CD8-positive, alpha-beta memory T cell (primary cell): ENCODE results near the gene OR4K13. TPM values are rescaled to one million over a fixed set of nuclear protein-coding genes. Genes with fewer than 3 reads are reported as not detected.

ENCODE experiments used
- CTCF ChIA-PET: fragments of 350-600 bp; sonication (Branson Sonifier 250); formaldehyde crosslinking; loops from one replicate; lab custom pipeline; 2021; ENCODE audit warnings: antibody characterized with exemption; lab: Charles Lee
- POLR2A ChIA-PET: fragments of 350-600 bp; sonication (Branson Sonifier 250); formaldehyde crosslinking; loops from one replicate; lab custom pipeline; 2021; ENCODE audit warnings: antibody characterized with exemption; lab: Charles Lee
- DNase-seq, 5 donors: peaks; one replicate each; pipeline versions ENCODE4 v3.0.0 to v3.0.0-alpha.2; 2020 to 2022; ENCODE audit warnings: mixed read lengths in 1 of 5
- H3K27ac ChIP-seq: one replicate; pipeline ENCODE4 v1.7.0; 2013; ENCODE audit warnings: low read depth, mild to moderate bottlenecking, low read length, moderate library complexity
- H3K27me3 ChIP-seq: 2 replicates; pipeline ENCODE4 v1.7.0; 2013; ENCODE audit warnings: low read length, mild to moderate bottlenecking; ENCODE audit not compliant: insufficient read depth, poor library complexity, severe bottlenecking
- H3K36me3 ChIP-seq: 2 replicates; pipeline ENCODE4 v1.7.0; 2013; ENCODE audit warnings: mild to moderate bottlenecking, low read length, moderate library complexity; ENCODE audit not compliant: insufficient read depth
- H3K4me1 ChIP-seq: 2 replicates; pipeline ENCODE4 v1.7.0; 2013; ENCODE audit warnings: mild to moderate bottlenecking, low read length, moderate library complexity; ENCODE audit not compliant: insufficient read depth
- H3K4me3 ChIP-seq: 2 replicates; pipeline ENCODE4 v1.7.0; 2013; ENCODE audit warnings: mild to moderate bottlenecking, low read length
- H3K9me3 ChIP-seq: 2 replicates; pipeline ENCODE4 v1.7.0; 2013; ENCODE audit warnings: mild to moderate bottlenecking, low read length
- H3K27ac Mint-ChIP-seq, 8 donors: one replicate each; pipeline ENCODE4 v1.8.0; 2020 to 2021; ENCODE audit warnings: mixed read lengths in 8 of 8, mild to moderate bottlenecking in 6 of 8, inconsistent platforms in 3 of 8, moderate library complexity in 3 of 8
- H3K27me3 Mint-ChIP-seq, 2 donors: one replicate each; pipeline ENCODE4 v1.8.0; 2020 to 2021; ENCODE audit warnings: mixed read lengths in 2 of 2, mild to moderate bottlenecking in 1 of 2, moderate library complexity in 1 of 2
- H3K36me3 Mint-ChIP-seq, 3 donors: one replicate each; pipeline ENCODE4 v1.8.0; 2020 to 2021; ENCODE audit warnings: mixed read lengths in 3 of 3, inconsistent platforms in 1 of 3, mild to moderate bottlenecking in 1 of 3
- H3K4me1 Mint-ChIP-seq, 3 donors: one replicate each; pipeline ENCODE4 v1.8.0; 2020 to 2021; ENCODE audit warnings: mixed read lengths in 3 of 3, inconsistent platforms in 1 of 3, mild to moderate bottlenecking in 1 of 3
- H3K4me3 Mint-ChIP-seq, 7 donors: one replicate each; pipeline ENCODE4 v1.8.0; 2020 to 2021; ENCODE audit warnings: mixed read lengths in 7 of 7, mild to moderate bottlenecking in 6 of 7, moderate library complexity in 4 of 7, inconsistent platforms in 2 of 7
- H3K9me3 Mint-ChIP-seq, 5 donors: one replicate each; pipeline ENCODE4 v1.8.0; 2020 to 2022; ENCODE audit warnings: mixed read lengths in 5 of 5, mild to moderate bottlenecking in 3 of 5, moderate library complexity in 2 of 5, inconsistent platforms in 1 of 5
- polyA plus RNA-seq: library from polyadenylated mRNA; unstranded; fragments of 300-500 nt; fragmentation: Illumina TruSeq; gene quantifications from one replicate; pipeline ENCODE4 v1.2.3, GENCODE V29; 2021
- total RNA-seq, 2 experiments: library from RNA; stranded (reverse); gene quantifications; one replicate each; pipeline ENCODE4 v1.2.3, GENCODE V29; 2021

The OR4K13 gene
- total and polyA plus RNA-seq, 3 experiments from 2014 or later: not detected

GRCh38 chr14:20002319-20002718 lies 33.5 kb downstream of the OR4K13 start:
- CTCF ChIA-PET: no interaction called here

GRCh38 chr14:20001863-20002262 lies 34.0 kb downstream of the OR4K13 start, which contains the start of gene OR4Q2:
TSS of gene OR4Q2 (plus strand) at chr14:20002163.
- Histone ChIP-seq H3K36me3 (no peaks in the 10 kb centered on the region), H3K4me3 (no peak within 1 kb of the TSS), H3K9me3 (no peaks in the 10 kb centered on the region), H3K27me3 (no peaks in the 10 kb centered on the region), H3K4me1 (no peaks in the 10 kb centered on the region), H3K27ac (no peak within 1 kb of the TSS)
- H3K27ac Mint-ChIP-seq: no peak within 1 kb of the TSS
- no peaks in the 10 kb centered on the region for H3K4me1 Mint-ChIP-seq
- H3K36me3 Mint-ChIP-seq: peaks cover 0 to 4% (median 0%) of the 10 kb centered on the region in 3 donors
- ChIA-PET POLR2A (no interaction called here), CTCF (no interaction called here)
- no peaks in the 10 kb centered on the region for H3K27me3 Mint-ChIP-seq
- DNase-seq: no peak
- H3K9me3 Mint-ChIP-seq: peaks cover 0 to 4% (median 2%) of the 10 kb centered on the region in 5 donors
- H3K4me3 Mint-ChIP-seq: no peak within 1 kb of the TSS

More at GRCh38 chr14:20002319-20002718, 33.5 kb downstream of the OR4K13 start:
- H3K4me3 ChIP-seq: no peak overlapping the region
- no peaks in the 10 kb centered on the region for H3K27me3 ChIP-seq
- peaks cover 0 to 4% (median 0%) of the 10 kb centered on the region in 3 donors for H3K36me3 Mint-ChIP-seq
- POLR2A ChIA-PET: no interaction called here
- no peaks in the 10 kb centered on the region for H3K27me3 Mint-ChIP-seq
- H3K9me3 ChIP-seq: no peaks in the 10 kb centered on the region
- no peaks in the 10 kb centered on the region for H3K36me3 ChIP-seq
- DNase-seq: no peak
- H3K27ac ChIP-seq: no peak overlapping the region
- H3K9me3 Mint-ChIP-seq: peaks cover 0 to 6% (median 3%) of the 10 kb centered on the region in 5 donors
- no peaks in the 10 kb centered on the region for H3K4me1 Mint-ChIP-seq
- no peaks in the 10 kb centered on the region for H3K4me1 ChIP-seq
- H3K4me3 Mint-ChIP-seq: no peak overlapping the region
- no peak overlapping the region for H3K27ac Mint-ChIP-seq

GRCh38 chr14:19993438-19993837 lies 42.4 kb downstream of the OR4K13 start:
- Histone ChIP-seq H3K9me3 (no peaks in the 10 kb centered on the region), H3K27me3 (no peaks in the 10 kb centered on the region), H3K36me3 (no peaks in the 10 kb centered on the region), H3K4me3 (no peak overlapping the region), H3K4me1 (no peaks in the 10 kb centered on the region), H3K27ac (no peak overlapping the region)
- POLR2A ChIA-PET: no interaction called here
- CTCF ChIA-PET: no interaction called here
- Mint-ChIP-seq H3K9me3 (peaks cover 0 to 16% (median 3%) of the 10 kb centered on the region in 5 donors), H3K27ac (no peak overlapping the region), H3K27me3 (peaks cover 1 to 2% of the 10 kb centered on the region in 2 donors), H3K4me3 (no peak overlapping the region), H3K36me3 (peaks cover 0 to 2% (median 0%) of the 10 kb centered on the region in 3 donors), H3K4me1 (no peaks in the 10 kb centered on the region)
- DNase-seq: no peak

Other genes starting within 250 kb of the OR4K13 start
- not detected for gene OR4N2, start 232.3 kb downstream of the OR4K13 start, total RNA-seq
- gene OR4N2, start 232.3 kb downstream of the OR4K13 start, polyA plus RNA-seq: not detected
- not detected for gene OR4K2, start 160.9 kb downstream of the OR4K13 start, total RNA-seq
- not detected for gene OR4K2, start 160.9 kb downstream of the OR4K13 start, polyA plus RNA-seq
- gene OR4K5, start 115.4 kb downstream of the OR4K13 start, total RNA-seq: not detected
- gene OR4K5, start 115.4 kb downstream of the OR4K13 start, polyA plus RNA-seq: not detected
- gene OR4K1, start 105.1 kb downstream of the OR4K13 start, total RNA-seq: not detected
- gene OR4K1, start 105.1 kb downstream of the OR4K13 start, polyA plus RNA-seq: not detected
- not detected for gene OR4K15, start 60.4 kb downstream of the OR4K13 start, total RNA-seq
- not detected for gene OR4K15, start 60.4 kb downstream of the OR4K13 start, polyA plus RNA-seq
- gene OR4Q2, start 33.9 kb downstream of the OR4K13 start, total RNA-seq: not detected
- not detected for gene OR4Q2, start 33.9 kb downstream of the OR4K13 start, polyA plus RNA-seq
- gene OR4K14, start 16.7 kb downstream of the OR4K13 start, total RNA-seq: not detected
- gene OR4K14, start 16.7 kb downstream of the OR4K13 start, polyA plus RNA-seq: not detected
- gene OR4L1, start 24.0 kb upstream of the OR4K13 start, total RNA-seq: not detected
- not detected for gene OR4L1, start 24.0 kb upstream of the OR4K13 start, polyA plus RNA-seq
- gene OR4K17, start 74.7 kb upstream of the OR4K13 start, total RNA-seq: not detected
- not detected for gene OR4K17, start 74.7 kb upstream of the OR4K13 start, polyA plus RNA-seq
- not detected for gene OR4N5, start 102.8 kb upstream of the OR4K13 start, total RNA-seq
- not detected for gene OR4N5, start 102.8 kb upstream of the OR4K13 start, polyA plus RNA-seq
- not detected for gene OR11G2, start 154.9 kb upstream of the OR4K13 start, total RNA-seq
- gene OR11G2, start 154.9 kb upstream of the OR4K13 start, polyA plus RNA-seq: not detected
- not detected for gene OR11H6, start 187.7 kb upstream of the OR4K13 start, total RNA-seq
- not detected for gene OR11H6, start 187.7 kb upstream of the OR4K13 start, polyA plus RNA-seq
- not detected for gene OR11H7, start 192.9 kb upstream of the OR4K13 start, total RNA-seq
- gene OR11H7, start 192.9 kb upstream of the OR4K13 start, polyA plus RNA-seq: not detected
- not detected for gene OR11H4, start 203.2 kb upstream of the OR4K13 start, total RNA-seq
- gene OR11H4, start 203.2 kb upstream of the OR4K13 start, polyA plus RNA-seq: not detected